ENCODE measurements around the gene ANO1.

Gene ANO1

DNA sequence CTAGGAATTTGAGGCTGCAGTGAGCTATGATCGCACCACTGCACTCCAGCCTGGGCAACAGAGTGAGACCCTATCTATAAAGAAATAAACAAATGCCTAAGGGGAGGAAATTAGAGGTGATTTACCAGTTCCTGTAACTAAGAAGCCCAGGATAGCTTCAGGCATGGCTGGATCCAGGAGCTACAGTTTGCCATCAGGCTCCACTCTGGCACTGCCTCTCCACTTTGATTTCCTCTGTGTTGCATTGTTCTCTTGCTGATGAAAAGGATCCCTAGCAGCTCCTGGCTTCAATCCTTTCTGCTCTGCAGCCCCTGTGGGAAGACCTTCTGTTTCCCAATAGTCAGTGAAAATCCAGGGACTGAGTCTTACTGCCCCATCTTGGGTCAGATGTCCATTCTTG, 104.9 kb downstream of the ANO1 start:
- no peak for ATAC-seq
- no peak for TF ChIP-seq ZNF70 (CRISPR knock-in tag; IDR thresholded peaks at IDR 0.05)
- no peak for TF ChIP-seq CREB5 (CRISPR knock-in tag; IDR thresholded peaks at IDR 0.05; ENCODE audit: low read depth)
- no peak for TF ChIP-seq TSHZ2 (CRISPR knock-in tag; IDR thresholded peaks at IDR 0.05)
- no peak for TF ChIP-seq CSRNP3 (CRISPR knock-in tag; IDR thresholded peaks at IDR 0.05)
- TF ChIP-seq ESRRG (CRISPR knock-in tag; IDR thresholded peaks at IDR 0.05), result no peak
- TF ChIP-seq ZNF565 (CRISPR knock-in tag; conservative IDR thresholded peaks at IDR 0.05; ENCODE audit: low read depth), result no peak
- no peak for TF ChIP-seq CSDC2 (CRISPR knock-in tag; IDR thresholded peaks at IDR 0.05)
- no peak for TF ChIP-seq ZFP3 (CRISPR knock-in tag; IDR thresholded peaks at IDR 0.05)
- no peak for TF ChIP-seq ARNTL (CRISPR knock-in tag; IDR thresholded peaks at IDR 0.05; ENCODE audit: borderline replicate concordance, low read depth)
- TF ChIP-seq ZFP30 (CRISPR knock-in tag; IDR thresholded peaks at IDR 0.05), result no peak
- TF ChIP-seq TCF4 (CRISPR knock-in tag; IDR thresholded peaks at IDR 0.05; ENCODE audit: borderline replicate concordance), result no peak
- TF ChIP-seq PATZ1 (CRISPR knock-in tag; IDR thresholded peaks at IDR 0.05; ENCODE audit: borderline replicate concordance), result no peak
- no peak for TF ChIP-seq PPARA (CRISPR knock-in tag; IDR thresholded peaks at IDR 0.05; ENCODE audit: borderline replicate concordance)
- TF ChIP-seq ZC3H10 (CRISPR knock-in tag; IDR thresholded peaks at IDR 0.05), result no peak

DNA sequence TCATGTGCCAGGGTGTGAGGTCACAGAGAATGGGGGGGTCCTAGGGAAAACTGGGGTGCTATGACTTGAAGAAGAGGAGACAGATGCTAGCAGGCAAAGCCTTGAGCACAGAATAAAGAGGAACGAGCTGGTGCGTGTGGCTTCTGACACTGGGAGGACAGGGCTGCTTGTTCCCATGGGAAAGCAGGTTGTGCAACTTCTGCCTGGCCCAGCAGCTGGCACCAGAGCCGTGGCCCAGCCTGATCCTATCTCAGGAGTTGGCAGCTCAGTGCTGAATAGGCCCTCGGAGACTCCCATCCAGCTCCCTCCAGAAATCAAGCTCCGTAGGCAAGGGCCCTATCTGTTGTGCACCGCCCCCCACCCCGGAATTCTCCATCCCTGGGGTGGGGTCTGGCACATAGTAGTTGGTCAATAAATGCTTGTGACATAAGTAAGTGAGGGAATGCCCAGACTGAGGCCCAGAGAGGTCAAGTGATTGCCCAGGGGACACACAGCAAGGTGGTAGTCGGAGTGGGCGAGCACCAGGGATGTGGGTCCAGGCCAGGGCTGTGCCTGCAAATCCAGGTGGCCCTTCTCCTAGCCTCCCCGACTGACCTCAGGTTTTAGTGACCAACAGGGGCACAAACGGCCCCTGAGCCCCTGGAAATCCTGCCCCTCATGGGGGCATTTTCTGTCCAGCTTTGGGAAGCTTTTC, 105.5 kb downstream of the ANO1 start:
- ATAC-seq, result no peak
- no peak for TF ChIP-seq OSR1 (CRISPR knock-in tag; IDR thresholded peaks at IDR 0.05)
- no peak for TF ChIP-seq SNAI2 (CRISPR knock-in tag; IDR thresholded peaks at IDR 0.05)
- no peak for TF ChIP-seq CREB5 (CRISPR knock-in tag; IDR thresholded peaks at IDR 0.05; ENCODE audit: low read depth)
- TF ChIP-seq ESRRG (CRISPR knock-in tag; IDR thresholded peaks at IDR 0.05), result no peak
- no peak for TF ChIP-seq TSHZ2 (CRISPR knock-in tag; IDR thresholded peaks at IDR 0.05)
- no peak for TF ChIP-seq TOX (CRISPR knock-in tag; IDR thresholded peaks at IDR 0.05; ENCODE audit: borderline replicate concordance)
- TF ChIP-seq ZC3H10 (CRISPR knock-in tag; IDR thresholded peaks at IDR 0.05), result no peak
- no peak for TF ChIP-seq PATZ1 (CRISPR knock-in tag; IDR thresholded peaks at IDR 0.05; ENCODE audit: borderline replicate concordance)
- TF ChIP-seq TCF4 (CRISPR knock-in tag; IDR thresholded peaks at IDR 0.05; ENCODE audit: borderline replicate concordance), result no peak
- TF ChIP-seq CSDC2 (CRISPR knock-in tag; IDR thresholded peaks at IDR 0.05), result no peak
- TF ChIP-seq ZNF8 (CRISPR knock-in tag; IDR thresholded peaks at IDR 0.05), result no peak
- no peak for TF ChIP-seq PPARA (CRISPR knock-in tag; IDR thresholded peaks at IDR 0.05; ENCODE audit: borderline replicate concordance)
- TF ChIP-seq ARNTL (CRISPR knock-in tag; IDR thresholded peaks at IDR 0.05; ENCODE audit: borderline replicate concordance, low read depth), result no peak
- no peak for TF ChIP-seq ZNF70 (CRISPR knock-in tag; IDR thresholded peaks at IDR 0.05)
- TF ChIP-seq, protein P1, sequence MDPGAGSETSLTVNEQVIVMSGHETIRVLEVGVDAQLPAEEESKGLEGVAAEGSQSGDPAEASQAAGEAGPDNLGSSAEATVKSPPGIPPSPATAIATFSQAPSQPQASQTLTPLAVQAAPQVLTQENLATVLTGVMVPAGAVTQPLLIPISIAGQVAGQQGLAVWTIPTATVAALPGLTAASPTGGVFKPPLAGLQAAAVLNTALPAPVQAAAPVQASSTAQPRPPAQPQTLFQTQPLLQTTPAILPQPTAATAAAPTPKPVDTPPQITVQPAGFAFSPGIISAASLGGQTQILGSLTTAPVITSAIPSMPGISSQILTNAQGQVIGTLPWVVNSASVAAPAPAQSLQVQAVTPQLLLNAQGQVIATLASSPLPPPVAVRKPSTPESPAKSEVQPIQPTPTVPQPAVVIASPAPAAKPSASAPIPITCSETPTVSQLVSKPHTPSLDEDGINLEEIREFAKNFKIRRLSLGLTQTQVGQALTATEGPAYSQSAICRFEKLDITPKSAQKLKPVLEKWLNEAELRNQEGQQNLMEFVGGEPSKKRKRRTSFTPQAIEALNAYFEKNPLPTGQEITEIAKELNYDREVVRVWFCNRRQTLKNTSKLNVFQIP (CRISPR knock-in tag; IDR thresholded peaks at IDR 0.05; ENCODE audit: borderline replicate concordance, low read depth), result no peak
- TF ChIP-seq RARB (CRISPR knock-in tag; IDR thresholded peaks at IDR 0.05), result no peak
- no peak for TF ChIP-seq BACH2 (CRISPR knock-in tag; IDR thresholded peaks at IDR 0.05; ENCODE audit: borderline replicate concordance)

Measured in SK-N-SH treated with all-trans-retinoic acid at 6 μM for 48 hours (cell line).